ENCODE data around the gene PCDHGA1.
"Not testable (repeated sequence)": the region's sequence is repeated elsewhere in the genome, so short reads cannot be mapped to it uniquely, and the experiment has no call there.

PCDHGA1 gene

DNA sequence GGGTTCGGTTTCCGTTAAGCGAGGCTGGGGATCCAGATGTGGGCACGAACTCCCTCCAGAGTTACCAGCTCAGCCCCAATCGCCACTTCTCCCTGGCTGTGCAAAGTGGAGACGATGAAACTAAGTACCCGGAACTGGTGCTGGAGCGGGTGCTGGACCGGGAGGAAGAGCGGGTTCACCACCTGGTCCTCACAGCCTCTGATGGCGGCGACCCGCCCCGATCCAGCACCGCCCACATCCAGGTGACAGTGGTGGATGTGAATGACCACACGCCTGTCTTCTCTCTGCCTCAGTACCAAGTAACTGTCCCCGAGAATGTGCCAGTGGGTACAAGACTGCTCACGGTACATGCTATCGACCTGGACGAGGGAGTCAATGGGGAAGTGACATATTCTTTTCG, 53.0 kb downstream of the PCDHGA1 start:
- DNase-seq: no peak

- DNase-seq: no peak
These were observed 54.4 kb downstream of the PCDHGA1 start for GRCh38 chr5:141384471-141385267.

DNA sequence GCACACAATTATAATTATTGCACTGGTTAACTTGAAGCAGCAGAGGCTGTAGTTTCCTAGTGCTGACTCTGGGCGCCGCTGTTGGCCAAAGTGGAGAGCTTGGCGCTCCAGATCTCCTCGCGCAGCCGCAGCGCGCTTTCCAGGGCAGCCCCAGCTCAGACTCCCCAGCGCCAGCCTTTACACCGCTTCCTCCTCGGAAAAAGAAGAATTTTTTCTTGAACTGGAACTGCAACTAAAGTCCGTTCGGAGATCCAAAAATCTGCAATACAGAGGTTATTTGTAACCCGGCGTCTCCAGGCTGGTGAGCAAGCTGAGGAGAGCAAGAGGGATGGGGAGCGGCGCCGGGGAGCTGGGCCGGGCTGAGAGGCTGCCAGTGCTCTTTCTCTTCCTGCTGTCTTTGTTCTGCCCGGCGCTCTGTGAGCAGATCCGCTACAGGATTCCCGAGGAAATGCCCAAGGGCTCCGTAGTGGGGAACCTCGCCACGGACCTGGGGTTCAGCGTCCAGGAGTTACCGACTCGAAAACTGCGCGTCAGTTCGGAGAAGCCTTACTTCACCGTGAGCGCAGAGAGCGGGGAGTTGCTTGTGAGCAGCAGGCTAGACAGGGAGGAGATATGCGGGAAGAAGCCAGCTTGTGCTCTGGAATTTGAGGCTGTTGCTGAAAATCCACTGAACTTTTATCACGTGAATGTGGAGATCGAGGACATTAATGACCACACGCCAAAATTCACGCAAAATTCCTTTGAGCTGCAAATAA, 57.4 kb downstream of the PCDHGA1 start, which contains the start of gene PCDHGB4:
Gene PCDHGB4, plus strand, starts transcription at position 142 of the 755 bp plus-strand sequence. Its CDS starts 187 bp downstream, at position 329.
- peak in 1 of 2 donors; percentile 28 for DNase-seq

DNA sequence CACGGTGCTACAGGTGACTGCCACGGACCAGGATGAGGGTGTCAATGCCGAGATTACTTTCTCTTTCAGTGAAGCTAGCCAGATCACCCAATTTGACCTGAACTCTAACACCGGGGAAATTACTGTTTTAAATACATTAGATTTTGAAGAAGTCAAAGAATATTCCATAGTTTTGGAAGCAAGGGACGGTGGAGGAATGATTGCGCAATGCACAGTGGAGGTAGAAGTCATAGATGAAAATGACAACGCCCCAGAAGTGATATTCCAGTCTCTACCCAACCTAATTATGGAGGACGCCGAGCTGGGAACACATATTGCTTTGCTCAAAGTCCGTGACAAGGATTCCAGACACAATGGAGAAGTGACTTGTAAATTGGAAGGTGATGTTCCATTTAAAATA, 58.3 kb downstream of the PCDHGA1 start:
- DNase-seq: no peak

- DNase-seq: no peak
These were observed 59.1 kb downstream of the PCDHGA1 start for GRCh38 chr5:141389153-141390042.

DNA sequence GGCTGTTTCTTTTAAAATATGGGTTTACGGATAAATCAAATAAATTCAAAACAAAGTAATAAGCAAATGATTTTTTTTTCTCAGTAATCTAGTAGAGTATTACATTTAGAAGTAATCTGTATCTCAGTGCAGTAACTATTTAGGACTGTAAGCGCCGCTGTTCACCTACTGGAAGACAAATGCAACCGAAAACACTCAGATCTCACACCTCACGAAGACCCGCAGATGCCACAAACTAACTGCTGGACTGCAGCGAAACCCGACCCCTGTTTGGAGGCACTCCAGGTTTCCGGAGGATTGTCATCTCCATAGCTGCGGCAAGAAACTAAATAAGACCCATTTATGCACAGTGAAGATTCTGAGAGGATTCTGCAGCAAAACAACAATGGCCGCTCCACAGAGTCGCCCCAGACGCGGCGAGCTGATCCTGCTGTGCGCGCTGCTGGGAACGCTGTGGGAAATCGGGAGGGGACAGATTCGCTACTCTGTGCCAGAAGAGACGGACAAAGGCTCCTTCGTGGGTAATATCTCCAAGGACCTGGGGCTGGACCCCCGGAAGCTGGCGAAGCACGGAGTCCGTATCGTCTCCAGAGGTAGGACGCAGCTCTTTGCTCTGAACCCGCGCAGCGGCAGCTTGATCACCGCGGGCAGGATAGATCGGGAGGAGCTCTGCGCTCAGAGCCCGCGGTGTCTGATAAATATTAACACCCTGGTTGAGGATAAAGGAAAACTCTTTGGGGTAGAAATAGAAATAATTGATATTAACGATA, 62.3 kb downstream of the PCDHGA1 start, which contains the start of gene PCDHGA8:
Gene PCDHGA8, plus strand, starts transcription at position 205 of the 770 bp plus-strand sequence. Its CDS starts 181 bp downstream, at position 386.
- no peak for DNase-seq

DNA sequence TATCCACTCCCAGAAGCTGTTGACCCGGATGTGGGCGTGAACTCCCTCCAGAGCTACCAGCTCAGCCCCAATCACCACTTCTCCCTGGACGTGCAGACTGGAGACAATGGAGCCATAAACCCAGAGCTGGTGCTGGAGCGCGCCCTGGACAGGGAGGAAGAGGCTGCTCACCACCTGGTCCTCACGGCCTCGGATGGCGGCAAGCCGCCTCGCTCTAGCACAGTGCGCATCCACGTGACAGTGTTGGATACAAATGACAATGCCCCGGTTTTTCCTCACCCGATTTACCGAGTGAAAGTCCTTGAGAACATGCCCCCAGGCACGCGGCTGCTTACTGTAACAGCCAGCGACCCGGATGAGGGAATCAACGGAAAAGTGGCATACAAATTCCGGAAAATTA, 63.0 kb downstream of the PCDHGA1 start:
- DNase-seq: no peak

DNA sequence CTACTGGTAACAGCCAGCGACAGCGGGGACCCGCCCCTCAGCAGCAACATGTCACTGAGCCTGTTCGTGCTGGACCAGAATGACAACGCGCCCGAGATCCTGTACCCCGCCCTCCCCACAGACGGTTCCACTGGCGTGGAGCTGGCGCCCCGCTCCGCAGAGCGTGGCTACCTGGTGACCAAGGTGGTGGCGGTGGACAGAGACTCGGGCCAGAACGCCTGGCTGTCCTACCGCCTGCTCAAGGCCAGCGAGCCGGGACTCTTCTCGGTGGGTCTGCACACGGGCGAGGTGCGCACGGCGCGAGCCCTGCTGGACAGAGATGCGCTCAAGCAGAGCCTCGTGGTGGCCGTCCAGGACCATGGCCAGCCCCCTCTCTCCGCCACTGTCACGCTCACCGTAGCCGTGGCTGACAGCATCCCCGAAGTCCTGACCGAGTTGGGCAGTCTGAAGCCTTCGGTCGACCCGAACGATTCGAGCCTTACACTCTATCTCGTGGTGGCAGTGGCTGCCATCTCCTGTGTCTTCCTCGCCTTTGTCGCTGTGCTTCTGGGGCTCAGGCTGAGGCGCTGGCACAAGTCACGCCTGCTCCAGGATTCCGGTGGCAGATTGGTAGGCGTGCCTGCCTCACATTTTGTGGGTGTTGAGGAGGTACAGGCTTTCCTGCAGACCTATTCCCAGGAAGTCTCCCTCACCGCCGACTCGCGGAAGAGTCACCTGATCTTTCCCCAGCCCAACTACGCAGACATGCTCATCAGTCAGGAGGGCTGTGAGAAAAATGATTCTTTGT, 64.3 kb downstream of the PCDHGA1 start:
- DNase-seq: not testable (repeated sequence)

DNA sequence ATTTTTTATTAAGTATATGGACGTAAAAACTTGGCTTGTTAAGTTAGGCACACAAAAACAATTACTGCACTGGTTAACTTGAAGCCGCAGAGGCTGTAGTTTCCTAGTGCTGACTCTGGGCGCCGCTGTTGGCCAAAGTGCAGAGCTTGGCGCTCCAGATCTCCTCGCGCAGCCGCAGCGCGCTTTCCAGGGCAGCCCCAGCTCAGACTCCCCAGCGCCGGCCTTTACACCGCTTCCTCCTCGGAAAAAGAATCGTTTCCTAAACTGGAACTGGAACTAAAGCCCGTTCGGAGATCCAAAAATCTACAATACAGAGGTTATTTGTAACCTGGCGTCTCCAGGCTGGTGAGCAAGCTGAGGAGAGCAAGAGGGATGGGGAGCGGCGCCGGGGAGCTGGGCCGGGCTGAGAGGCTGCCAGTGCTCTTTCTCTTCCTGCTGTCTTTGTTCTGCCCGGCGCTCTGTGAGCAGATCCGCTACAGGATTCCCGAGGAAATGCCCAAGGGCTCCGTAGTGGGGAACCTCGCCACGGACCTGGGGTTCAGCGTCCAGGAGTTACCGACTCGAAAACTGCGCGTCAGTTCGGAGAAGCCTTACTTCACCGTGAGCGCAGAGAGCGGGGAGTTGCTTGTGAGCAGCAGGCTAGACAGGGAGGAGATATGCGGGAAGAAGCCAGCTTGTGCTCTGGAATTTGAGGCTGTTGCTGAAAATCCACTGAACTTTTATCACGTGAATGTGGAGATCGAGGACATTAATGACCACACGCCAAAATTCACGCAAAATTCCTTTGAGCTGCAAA, 67.6 kb downstream of the PCDHGA1 start, which contains the start of gene PCDHGB5:
Gene PCDHGB5, plus strand, starts transcription at position 192 of the 796 bp plus-strand sequence. Its CDS starts 181 bp downstream, at position 373.
- DNase-seq: peak; percentile 39 to 41

GRCh38 chr5:141398608-141399007, 68.3 kb downstream of the PCDHGA1 start:
- DNase-seq: no peak

DNA sequence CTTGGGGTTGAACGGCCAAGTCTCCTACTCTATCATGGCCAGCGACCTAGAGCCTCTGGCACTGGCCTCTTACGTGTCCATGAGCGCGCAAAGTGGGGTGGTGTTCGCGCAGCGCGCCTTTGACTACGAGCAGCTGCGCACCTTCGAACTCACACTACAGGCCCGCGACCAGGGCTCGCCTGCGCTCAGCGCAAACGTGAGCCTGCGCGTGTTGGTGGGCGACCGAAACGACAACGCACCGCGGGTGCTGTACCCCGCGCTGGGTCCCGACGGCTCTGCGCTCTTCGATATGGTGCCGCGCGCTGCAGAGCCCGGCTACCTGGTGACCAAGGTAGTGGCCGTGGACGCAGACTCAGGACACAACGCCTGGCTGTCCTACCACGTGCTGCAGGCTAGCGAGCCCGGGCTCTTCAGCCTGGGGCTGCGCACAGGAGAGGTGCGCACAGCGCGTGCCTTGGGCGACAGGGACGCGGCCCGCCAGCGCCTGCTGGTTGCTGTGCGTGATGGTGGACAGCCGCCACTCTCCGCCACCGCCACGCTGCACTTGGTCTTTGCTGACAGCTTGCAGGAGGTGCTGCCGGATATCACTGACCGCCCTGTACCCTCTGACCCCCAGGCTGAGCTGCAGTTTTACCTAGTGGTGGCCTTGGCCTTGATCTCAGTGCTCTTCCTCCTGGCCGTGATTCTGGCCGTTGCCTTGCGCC, 69.4 kb downstream of the PCDHGA1 start:
- no peak for DNase-seq

DNA sequence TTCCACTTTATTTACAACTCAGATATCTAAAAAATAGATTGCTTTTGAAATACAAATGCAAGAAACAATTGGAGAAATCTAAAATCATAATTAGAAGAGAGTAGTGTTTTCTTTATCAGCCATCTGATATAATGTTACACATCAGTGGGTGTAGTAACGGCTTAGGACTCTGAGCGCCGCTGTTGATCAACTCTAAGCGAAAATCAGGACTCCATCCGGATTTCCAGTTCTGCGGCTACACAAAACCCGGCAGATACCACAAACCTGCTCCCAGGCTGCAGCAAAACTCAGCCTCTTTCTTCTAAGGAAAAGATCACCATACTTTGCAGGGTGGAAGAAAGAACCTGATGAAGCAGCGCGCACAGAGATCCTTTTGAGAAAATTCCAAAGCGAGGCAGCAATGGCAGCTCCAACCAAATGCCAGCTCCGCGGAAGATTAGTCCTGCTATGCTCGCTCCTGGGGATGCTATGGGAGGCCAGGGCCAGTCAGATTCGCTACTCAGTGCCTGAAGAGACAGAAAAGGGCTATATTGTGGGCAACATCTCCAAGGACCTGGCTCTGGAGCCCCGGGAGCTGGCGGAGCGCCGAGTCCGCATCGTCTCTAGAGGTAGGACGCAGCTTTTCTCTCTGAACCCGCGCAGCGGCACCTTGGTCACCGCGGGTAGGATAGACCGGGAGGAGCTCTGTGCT, 72.4 kb downstream of the PCDHGA1 start, which contains the start of gene PCDHGA9:
Gene PCDHGA9, plus strand, starts transcription at position 226 of the 691 bp plus-strand sequence. Its CDS starts 175 bp downstream, at position 401.
- DNase-seq: peak in 1 of 2 donors; percentile 19

- no peak for DNase-seq
These were observed 73.1 kb downstream of the PCDHGA1 start for GRCh38 chr5:141403387-141403786.

- DNase-seq: peak; percentile 27 to 44
These were observed 77.6 kb downstream of the PCDHGA1 start, which contains the start of gene PCDHGB6 for GRCh38 chr5:141407790-141408505. TSS of gene PCDHGB6 (plus strand) at chr5:141408021. CDS start at chr5:141408203, 182 bp downstream.

DNA sequence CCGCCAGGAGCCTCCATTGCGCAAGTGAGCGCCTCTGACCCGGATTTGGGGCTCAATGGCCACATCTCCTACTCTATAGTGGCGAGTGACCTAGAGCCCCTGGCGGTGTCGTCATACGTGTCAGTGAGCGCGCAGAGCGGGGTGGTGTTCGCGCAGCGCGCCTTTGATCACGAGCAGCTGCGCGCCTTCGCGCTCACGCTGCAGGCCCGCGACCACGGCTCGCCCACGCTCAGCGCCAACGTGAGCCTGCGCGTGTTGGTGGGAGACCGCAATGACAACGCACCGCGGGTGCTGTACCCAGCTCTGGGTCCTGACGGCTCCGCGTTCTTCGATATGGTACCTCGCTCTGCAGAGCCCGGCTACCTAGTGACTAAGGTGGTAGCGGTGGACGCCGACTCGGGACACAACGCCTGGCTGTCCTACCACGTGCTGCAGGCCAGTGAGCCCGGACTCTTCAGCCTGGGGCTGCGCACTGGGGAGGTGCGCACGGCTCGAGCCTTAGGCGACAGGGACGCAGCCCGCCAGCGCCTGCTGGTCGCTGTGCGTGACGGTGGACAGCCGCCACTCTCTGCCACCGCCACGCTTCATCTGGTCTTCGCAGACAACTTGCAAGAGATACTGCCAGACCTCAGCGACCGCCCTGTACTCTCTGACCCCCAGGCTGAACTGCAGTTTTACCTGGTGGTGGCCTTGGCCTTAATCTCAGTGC, 79.4 kb downstream of the PCDHGA1 start:
- DNase-seq: no peak

DNA sequence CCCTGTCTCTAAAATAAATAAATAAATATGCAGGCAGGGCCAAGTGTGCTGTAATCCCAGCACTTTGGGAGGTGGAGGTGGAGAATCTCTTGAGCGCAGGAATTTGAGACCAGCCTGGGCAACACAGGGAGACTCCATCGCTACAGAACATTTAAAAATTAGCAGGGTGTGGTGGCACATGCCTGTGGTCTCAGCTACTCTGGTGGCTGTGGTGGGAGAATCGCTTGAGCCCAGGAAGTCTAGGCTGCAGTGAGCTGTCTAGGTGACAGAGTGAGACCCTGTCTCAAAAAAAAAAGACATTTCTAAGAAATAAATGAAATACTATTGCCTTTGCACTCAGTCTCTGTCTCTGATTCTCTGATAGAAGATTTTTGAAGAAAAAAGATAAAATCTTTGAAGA, 81.3 kb downstream of the PCDHGA1 start:
- DNase-seq: no peak

Data from CD4-positive, alpha-beta T cell treated with Interleukin-4 for 1 hour (primary cell).